GM18508 (cell line): ENCODE measurements around the gene ARV1.

Source experiments
- ATAC-seq: cut with Tn5 transposase; IDR thresholded peaks from one replicate; pipeline ENCODE4 v1.9.1; 2021; ENCODE audit warnings: moderate number of reproducible peaks; ENCODE audit not compliant: insufficient read depth, unreplicated experiment

The ARV1 gene

DNA sequence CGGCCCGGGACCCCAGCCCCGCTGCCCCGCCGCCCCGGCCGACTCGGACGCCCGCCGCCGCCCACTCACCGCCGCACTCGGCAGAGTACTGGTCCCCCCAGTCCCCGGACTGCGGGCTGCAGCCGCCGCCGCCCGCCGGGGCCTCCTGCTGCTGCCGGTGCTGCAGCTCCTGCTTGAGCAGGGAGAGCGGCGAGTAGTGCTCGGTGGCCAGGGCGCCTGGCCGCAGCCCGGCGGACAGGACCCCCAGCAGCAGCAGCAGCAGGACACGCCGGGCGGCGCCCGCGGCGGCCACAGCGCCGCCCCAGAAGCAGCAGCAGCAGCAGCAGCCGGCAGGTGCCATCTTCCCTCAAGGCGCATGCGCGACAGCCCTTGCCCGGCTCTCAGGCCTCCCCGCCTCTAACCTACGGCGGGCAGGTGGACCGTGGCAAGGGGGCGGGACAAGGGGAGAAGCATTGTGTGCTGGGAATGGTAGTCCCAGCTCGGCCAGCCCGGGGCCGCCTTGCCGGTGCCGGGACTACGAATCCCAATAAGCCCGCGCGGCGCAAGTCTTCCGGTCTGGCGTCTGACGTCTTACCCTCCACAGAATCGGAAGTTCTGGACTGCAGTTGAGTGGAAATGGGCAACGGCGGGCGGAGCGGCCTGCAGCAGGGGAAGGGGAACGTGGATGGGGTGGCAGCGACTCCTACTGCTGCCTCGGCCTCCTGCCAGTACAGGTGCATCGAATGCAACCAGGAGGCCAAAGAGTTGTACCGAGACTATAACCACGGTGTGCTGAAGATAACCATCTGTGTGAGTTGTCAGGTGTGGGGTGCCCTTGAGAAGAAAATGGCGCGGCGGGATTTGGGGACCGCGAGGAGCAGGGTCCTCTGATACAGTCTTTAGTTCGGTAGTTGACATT is at the start of gene ARV1, which contains the start of gene TTC13:
TSS of gene ARV1 (plus strand) at position 604 of the 898 bp plus-strand sequence. CDS start at position 616, 12 bp downstream.
TSS of gene TTC13 (minus strand) at position 371 of the 898 bp plus-strand sequence. CDS start at position 340, 31 bp downstream.
- ATAC-seq: peak; percentile 75

DNA sequence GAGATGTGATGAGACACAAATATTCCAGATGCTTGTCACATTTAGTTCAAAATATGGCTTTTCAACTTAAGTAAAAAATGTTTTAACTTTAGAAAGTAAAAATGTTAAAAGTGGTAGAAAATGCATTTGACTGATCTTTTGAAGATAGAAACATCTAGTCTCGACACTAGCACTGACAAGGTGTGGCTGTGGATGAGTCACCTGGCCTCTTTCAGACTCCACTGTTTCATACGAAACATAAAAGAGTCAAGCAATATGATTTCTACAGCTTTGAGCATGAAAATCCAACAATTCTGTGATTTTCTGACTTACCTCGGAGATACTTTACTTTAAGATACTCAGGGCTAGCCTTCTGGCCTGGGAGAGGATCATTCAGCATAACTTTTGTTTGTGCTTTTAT is 47.9 kb upstream of the ARV1 start:
- ATAC-seq: no peak

DNA sequence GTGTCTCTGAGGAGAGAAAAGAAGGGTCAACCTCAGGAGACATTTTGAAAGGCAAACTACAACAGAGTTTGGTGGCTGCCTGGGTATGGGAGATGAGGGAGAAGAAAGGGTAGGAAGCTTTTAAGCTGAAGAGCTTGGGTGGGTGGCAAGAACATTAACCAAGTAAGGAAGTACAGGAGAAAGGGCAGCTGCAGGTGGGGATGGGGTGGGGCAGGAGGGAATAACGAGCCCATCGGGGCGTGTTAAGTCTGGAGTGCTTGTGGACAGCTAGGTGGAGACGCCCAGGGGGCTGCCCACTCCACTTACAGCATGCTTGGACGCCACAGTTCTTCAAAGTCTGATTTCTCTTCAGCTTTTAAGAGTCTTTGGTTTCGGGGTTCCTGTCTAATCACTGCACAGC is 43.0 kb upstream of the ARV1 start:
- no peak for ATAC-seq

DNA sequence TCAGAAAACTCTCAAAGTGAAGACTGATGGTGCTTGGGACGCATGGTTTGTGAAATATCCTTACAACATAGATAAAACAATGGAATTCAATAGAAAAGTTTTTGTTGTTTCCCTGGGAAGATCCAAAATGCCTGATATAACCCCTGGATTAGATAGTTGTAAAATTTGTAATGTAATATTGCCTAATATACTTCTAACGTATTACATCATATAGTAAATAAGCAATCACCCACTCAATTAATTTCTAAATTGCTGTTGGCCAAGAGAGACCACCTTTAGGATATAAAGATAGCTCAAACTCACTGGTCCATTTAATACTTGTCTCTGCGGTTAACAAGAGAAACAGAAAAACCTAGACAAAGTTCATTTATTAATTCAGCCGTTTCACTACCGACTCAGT is 42.4 kb upstream of the ARV1 start:
- ATAC-seq: no peak

DNA sequence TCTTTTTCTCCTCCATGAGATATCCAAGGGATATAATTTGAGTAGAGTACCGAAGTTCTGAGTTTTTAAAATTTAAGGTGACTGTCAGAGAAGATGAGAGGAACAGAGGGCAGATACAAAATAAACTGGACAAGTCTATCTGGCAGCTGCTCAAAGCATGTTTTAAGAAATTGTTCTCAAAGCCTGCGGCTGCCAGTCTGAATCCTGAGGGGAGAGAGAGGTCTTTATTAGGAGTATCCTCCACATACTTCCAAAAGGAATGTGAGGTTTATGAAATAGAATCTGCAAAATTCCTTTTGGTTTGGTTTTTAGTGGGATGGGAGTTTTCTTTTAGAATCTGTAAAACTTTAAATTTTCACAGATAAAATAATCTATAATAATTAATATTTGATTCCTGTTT is 41.5 kb upstream of the ARV1 start:
- no peak for ATAC-seq

DNA sequence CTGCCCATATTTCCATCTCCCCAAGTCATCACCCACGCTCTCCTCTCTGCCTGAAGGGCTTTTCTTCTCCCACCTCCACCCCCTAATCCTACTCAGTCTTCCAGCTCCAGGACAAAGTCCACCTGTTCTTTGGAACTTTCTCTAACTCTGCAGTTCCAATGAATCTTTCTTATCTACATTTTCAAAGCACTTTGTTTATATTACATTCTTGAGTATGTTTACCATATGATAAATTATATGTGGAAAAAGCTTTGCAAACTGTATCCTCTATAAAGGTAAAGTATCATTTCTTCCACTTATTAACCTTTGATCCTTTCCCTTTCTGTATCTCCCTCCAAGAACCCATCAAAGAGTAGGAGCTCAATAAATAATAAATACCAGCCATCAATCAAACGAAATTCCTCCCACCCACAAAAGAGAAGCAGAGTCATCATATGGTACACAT is 39.9 kb upstream of the ARV1 start:
- ATAC-seq: no peak

DNA sequence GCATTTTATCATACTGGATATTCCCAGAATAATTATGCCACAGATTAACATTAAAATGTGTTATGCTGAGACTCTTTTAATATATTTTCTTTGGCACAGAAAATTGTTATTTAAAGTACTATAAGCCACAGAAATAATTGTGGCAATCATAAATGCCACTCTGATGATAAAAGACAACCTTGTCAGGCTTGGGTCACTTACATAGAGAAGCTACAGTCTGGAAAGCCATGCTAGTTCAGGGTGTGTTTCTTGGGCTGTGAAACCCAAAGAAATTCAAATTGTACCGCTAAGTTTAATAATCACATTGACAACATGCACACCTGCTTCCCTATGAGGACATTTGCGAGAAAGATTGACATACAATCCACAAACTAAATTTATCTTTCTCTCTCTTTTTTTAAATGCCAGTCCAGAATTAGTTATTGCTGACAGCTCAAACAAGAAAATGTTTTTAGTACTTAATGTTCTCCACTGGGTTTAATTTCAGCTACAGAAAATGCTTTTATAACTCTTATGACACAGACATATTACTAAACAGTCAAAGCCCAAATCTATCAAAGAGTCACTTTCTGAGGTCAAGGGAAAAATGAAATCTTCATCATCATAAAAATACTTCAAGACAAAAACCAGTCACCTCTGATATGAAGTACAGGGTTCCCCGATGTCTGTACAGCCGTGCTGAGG is 38.9 kb upstream of the ARV1 start:
- no peak for ATAC-seq

DNA sequence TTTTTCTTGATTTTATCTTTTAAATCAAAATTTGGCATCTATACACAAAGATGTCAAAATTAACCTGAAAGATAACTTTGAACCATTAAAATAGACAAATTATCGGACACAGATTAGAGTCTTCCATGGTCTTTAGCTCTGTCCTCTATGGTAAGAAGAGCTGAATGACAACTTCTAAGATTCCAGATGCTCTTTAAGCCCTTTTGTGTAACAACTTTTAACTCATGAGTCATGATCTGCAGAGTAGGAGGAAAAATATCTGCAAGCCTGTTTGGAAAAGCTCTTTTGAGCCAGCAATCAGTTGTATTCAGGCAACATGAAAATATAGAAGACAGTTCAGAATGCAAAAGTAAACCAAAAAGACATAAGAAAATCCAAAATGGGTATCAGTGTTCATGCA is 38.0 kb upstream of the ARV1 start:
- ATAC-seq: no peak

DNA sequence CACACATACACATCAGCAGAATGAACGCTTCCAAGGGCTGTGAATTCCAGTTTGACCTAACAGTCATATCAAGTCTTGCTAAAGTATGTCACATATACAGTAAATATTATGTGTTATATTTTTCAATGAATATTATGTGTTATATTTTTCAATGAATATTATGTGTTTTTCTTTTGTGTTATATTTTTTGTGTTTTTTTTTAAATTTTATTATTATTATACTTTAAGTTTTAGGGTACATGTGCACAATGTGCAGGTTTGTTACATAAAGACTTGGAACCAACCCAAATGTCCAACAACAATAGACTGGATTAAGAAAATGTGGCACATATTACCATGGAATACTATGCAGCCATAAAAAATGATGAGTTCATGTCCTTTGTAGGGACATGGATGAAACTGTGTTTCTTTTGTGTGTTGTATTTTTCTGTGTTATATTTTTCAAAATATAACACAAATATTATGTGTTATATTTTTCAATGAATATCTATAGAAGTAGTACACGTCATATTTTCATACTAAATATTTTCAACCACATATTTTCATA is 35.8 kb upstream of the ARV1 start:
- no peak for ATAC-seq

DNA sequence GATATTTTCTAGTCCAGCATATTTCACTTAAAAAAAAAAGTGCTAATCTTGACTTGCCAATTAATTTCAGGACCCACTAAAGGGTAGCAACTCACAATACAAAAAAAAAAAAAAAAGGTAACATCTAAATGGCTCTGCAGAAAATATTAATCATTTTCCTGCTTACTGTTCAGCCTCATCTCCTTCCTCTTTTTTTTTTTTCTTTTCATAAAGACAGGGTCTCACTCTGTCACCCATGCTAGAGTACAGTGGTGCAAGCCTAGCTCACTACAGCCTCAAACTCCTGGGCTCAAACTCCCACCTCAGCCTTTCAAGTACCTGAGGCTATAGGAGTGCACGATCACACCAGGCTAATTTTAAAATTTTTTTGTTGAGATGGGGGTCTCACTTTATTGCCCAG is 30.6 kb upstream of the ARV1 start:
- ATAC-seq: no peak

DNA sequence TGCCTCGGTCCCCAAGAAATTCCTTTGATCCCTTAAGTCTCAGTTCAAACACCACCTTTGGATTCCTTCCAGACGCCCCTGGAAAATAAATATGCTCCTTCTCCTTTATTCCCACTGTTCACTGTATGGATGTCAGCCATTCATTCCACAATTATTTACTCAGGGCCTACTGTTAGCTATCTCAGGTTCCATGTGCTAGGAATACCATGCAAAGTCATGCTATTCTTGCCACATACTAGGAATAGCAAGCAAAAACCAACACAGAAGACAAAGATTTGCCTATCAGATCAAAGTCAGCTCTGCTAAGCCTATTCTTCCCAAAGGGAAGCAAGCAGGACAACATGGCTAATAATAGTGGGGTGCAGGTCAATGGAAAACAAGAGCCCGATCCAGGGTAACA is 30.0 kb upstream of the ARV1 start:
- no peak for ATAC-seq

DNA sequence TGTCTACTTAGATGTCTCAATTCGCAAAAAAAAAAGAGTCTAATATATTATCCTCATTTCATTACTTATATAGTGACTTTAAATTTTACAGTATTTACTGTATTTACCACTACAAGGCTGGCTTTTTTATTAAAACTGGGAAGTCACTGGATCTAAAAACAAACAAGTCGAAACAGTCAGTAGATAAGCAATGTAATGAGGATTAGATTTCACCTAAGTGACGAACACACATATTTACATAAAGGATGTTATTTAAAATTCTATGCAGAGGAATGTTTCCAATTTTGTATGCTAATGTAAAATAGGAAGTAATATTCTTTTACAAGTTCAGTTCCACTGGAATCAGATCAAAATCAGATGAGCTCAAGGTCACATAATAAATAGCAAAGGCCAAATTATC is 28.5 kb upstream of the ARV1 start:
- no peak for ATAC-seq

DNA sequence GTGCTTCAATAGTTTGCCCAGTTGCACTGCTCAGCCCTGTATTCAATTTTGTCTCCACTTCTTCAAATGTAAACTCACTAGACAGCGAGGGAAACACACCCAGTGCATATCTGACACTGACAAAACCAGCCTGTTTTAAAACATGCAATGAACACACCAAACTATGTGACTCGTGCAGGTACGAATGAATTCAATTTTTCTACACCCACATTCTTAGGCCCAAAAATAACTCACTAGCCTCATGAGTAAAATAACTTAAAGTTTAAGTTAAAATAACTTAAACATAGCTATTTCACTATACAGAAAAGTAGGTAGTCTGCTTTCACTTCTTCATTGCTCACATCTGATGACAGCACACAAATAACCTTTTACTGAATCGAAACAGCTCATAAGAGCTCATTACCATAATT is 21.3 kb upstream of the ARV1 start:
- no peak for ATAC-seq

DNA sequence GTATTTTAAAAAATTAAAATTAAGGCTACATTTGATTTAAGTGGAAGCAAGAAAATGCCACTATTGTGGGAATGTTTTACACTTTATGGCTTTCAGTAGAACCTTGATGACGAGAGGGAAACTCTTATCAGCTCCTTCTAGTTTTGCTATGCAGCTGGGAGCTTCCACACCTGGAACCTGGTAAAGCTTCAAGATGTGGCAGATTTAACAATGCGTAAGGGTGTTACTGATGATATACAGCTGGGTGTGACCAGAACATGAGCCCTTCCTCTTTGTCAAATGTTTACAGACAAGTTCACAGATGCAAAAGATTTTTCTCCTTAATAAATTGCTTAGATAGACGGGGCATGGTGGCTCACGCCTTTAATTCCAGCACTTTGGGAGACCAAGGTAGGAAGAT is 20.5 kb upstream of the ARV1 start:
- no peak for ATAC-seq

DNA sequence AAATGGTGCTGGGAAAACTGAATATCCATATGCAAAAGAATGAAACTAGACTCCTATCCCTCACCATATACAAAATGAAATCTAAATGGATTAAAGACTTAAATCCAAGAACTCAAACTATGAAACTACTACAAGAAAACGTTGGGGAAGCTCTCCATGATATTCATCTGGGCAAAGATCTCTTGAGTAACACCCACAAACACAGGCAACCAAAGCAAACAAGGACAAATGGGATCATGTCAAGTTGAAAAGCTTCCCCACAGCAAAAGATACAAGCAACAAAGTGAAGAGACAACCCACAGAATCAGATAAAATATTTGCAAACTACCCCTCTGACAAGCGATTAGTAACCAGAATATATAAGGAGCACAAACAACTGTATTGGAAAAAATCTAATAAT is 14.0 kb upstream of the ARV1 start:
- ATAC-seq: no peak

DNA sequence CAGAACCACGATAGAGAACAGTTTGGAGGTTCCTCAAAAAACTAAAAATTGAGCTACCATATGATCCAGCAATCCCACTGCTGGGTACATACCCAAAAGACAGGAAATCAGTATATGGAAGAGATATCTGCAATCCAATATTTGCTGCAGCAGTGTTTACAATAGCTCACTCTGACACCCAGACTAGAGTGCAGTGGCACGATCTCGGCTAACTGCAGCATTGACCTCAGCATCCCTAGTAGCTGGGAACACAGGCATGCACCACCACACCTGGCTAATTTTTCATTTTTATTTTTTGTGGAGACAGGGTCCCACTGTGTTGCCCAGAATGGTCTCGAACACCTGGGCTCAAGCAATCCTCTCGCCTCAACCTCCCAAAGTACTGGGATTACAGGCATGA is 13.4 kb upstream of the ARV1 start:
- no peak for ATAC-seq

DNA sequence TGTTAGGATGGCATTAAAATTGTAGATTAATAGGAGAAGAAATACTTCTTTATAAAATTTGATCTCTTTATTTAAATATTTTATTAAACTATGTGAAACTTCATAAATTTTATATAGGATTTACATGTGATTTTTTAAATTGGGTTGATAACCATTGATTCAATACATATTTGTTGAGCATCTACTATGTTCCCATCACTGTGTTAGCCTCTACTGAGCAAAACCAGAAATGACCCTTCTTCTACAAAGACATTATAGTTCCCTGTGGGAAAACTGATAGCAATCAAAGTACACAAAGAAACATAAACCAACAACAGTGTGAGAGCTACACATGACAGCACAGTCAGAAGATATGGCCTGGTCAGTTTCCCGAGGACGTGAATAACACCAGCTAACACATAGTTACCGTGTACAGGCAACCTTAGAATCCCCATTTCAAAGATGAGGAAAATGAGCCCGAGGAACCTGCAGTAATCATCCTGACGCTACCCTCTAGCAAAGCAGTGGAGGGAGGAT is 12.5 kb upstream of the ARV1 start:
- ATAC-seq: no peak

DNA sequence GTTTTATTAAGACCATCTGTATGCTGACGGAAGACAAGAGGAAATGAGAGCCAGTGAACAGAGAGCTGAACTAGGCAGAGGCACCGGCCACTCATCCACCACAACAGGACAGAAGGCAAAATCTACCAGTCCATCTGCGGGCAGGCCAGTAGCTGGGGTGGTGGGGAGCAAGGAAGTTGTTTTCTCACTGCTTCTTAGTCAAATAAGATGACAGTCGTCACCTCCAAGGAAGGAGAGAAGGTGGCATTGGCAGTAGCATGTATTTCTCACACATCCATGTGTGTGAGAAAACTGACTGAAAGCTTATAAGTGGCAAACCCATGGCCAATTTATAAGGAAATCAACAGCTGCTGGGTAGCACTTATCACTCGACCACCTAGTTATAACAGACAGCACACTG is 8.5 kb upstream of the ARV1 start:
- ATAC-seq: no peak

DNA sequence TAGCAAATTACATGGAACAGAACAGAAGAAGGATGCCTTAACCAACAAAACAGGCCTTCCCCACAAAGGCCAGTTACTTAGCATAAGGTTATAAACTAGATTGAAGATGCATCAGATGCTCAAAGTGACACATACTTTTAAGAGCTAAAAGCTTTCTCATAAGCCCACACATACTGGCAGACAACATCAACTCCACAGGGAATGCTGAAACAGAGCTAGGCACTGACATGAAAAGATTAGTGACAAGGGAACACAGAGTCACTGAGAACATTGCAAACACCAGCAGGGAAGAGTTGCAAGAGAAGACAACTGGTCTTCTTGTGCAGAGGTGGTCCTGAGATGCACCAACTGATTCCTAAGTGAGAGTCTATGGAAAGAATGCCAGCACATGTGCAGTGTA is 7.1 kb upstream of the ARV1 start:
- no peak for ATAC-seq

DNA sequence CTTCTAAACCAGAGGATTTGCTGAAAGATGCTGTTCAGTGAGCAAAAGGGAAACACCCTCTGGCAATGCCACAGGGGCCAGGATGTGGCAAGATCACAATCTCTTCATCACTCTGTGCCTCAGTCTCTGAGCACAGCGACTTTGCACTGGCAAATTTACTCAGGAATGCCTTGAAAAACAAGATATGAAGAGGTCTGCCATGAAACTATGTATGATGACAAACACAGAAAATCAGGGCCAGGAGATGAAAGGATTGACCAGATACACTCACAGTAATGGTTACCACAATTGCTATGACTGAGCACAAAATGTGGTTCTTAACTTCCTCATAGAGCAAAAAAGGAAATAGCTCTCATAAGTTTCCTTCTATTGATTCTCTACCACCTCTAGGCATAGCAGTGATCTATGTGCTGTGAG is 6.0 kb upstream of the ARV1 start:
- peak; percentile 74 for ATAC-seq

DNA sequence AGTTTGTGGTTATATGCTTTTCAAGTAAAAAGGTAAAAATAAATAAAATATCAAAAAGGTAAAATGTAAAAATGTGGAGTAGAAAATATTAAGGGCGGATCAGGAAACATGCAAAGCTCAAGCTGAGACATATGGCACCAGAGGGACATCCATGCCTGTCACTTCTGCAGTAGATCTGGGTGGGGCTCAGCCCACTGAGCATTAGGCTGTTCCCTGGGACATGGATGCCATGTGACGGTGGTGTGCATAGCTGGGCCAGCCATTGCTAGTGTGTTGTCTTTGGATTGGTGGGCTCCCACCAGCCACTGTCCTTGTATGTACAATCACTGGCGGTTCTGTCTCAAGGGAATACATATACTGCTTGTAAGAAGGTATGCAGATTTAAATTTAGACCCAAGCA is 3.3 kb upstream of the ARV1 start:
- ATAC-seq: no peak
